Spleen (tissue), 11 donors: Measurements from ENCODE around the gene TRERF1. TPM values are rescaled to one million over a fixed set of nuclear protein-coding genes. Genes with fewer than 3 reads are reported as not detected.

ENCODE experiments used
- DNase-seq: peaks from one replicate; pipeline ENCODE4 v3.0.0-alpha.2; 2020
- H3K27ac ChIP-seq, 8 donors: fragments of 200-600 bp; sonication (generic) in 7 of 8; 1 replicate in 4 of 8; 2 replicates in 4 of 8; pipeline versions ENCODE4 v1.5.0 to v1.8.0; 2016 to 2021; ENCODE audit warnings: inconsistent platforms in 4 of 8, mild to moderate bottlenecking in 4 of 8, moderate library complexity in 1 of 8
- H3K27me3 ChIP-seq, 7 donors: fragments of 200-600 bp; sonication (generic) in 6 of 7; replicated peaks in 1 of 7; 1 replicate in 4 of 7; 2 replicates in 3 of 7; pipeline versions ENCODE4 v1.5.0 to v1.8.0; 2016 to 2021; ENCODE audit warnings: inconsistent platforms in 3 of 7, mild to moderate bottlenecking in 1 of 7
- H3K36me3 ChIP-seq, 6 donors: fragments of 200-600 bp; sonication (generic) in 5 of 6; 1 replicate in 4 of 6; 2 replicates in 2 of 6; pipeline versions ENCODE4 v1.5.0 to v1.8.0; 2016 to 2021; ENCODE audit warnings: inconsistent platforms in 2 of 6
- H3K4me1 ChIP-seq, 6 donors: fragments of 200-600 bp; sonication (generic) in 5 of 6; 1 replicate in 3 of 6; 2 replicates in 3 of 6; pipeline versions ENCODE4 v1.5.0 to v1.8.0; 2016 to 2021; ENCODE audit warnings: inconsistent platforms in 3 of 6
- H3K4me3 ChIP-seq, 8 donors: fragments of 200-600 bp; sonication (generic) in 7 of 8; 1 replicate in 4 of 8; 2 replicates in 4 of 8; pipeline versions ENCODE4 v1.5.0 to v1.8.0; 2016 to 2021; ENCODE audit warnings: inconsistent platforms in 4 of 8, mild to moderate bottlenecking in 4 of 8, moderate library complexity in 2 of 8
- H3K9me3 ChIP-seq, 8 donors: fragments of 200-600 bp; sonication (generic) in 7 of 8; 1 replicate in 4 of 8; 2 replicates in 4 of 8; pipeline versions ENCODE4 v1.5.0 to v1.8.0; 2016 to 2021; ENCODE audit warnings: inconsistent platforms in 4 of 8
- POLR2A ChIP-seq, 3 donors: fragments of 450-650 bp; IDR thresholded peaks; one replicate each; pipeline ENCODE4 v1.5.1; 2017; ENCODE audit warnings: antibody characterized with exemption in 3 of 3, mild to moderate bottlenecking in 1 of 3
- POLR2AphosphoS5 ChIP-seq, 3 donors: sonication (generic); formaldehyde crosslinking; IDR thresholded peaks; one replicate each; pipeline ENCODE4 v1.5.1; 2017; ENCODE audit warnings: antibody characterized with exemption in 3 of 3
- WGBS, 5 donors: extraction: QIAGEN DNeasy Blood & Tissue Kit in 3 of 5; methylation state at CpG; one replicate each; pipeline versions ENCODE4 v1.1.5 to v1.1.7; 2013 to 2018; 5-methylcytosine and 5-hydroxymethylcytosine counted together
- intact Hi-C: fragments of 100-400 bp; cut with DNase I; formaldehyde crosslinking; loops from one replicate; pipeline ENCODE4 v1.15.0; 2023; ENCODE audit warnings: low total_unique reads
- polyA plus RNA-seq, 3 donors: library from polyadenylated mRNA; stranded (reverse); fragments of 200-250 nt; gene quantifications; one replicate each; pipeline ENCODE4 v1.2.1, GENCODE V29; 2013
- total RNA-seq, 7 donors: library from RNA; depleted of rRNA in 3 of 7; stranded (reverse); fragments of >200 nt in 3 of 7; fragmentation: NEBNext Ultra II Directional in 4 of 7; extraction: Animal tissue kit (Norgen Biotek cat#: 25700) in 4 of 7; gene quantifications; one replicate each; pipeline versions ENCODE4 v1.1.0 to v1.2.1, GENCODE V29; 2016 to 2021
- TF ChIP-seq, protein P1 (sequence below), 11 experiments: fragments of 200-600 bp in 7 of 11; fragments of 450-650 bp in 4 of 11; sonication (generic) in 4 of 11; IDR thresholded peaks in 8 of 11; conservative IDR thresholded peaks in 3 of 11; 1 replicate in 7 of 11; 2 replicates in 4 of 11; pipeline versions ENCODE4 v1.4.0 to v1.8.0; 2016 to 2021; ENCODE audit warnings: antibody characterized with exemption in 11 of 11, inconsistent platforms in 4 of 11, mild to moderate bottlenecking in 1 of 11
- donor health status: healthy with polysubstance abuse.
- donor health status: DM: no; HTN: no; CAD: no; lungs with moderate emphysema.
- donor health status: DM: no; HTN: no; CAD: no.
- donor health status: Bipolar disorder and iron deficiency.
- donor health status: healthy.
- donor health status: DM: no; HTN: no; CAD: no.
- donor health status: DM: yes; HTN: yes; CAD: no.

The TRERF1 gene
- total and polyA plus RNA-seq, 10 donors = 1.5 to 16.9 (median 12.4) TPM

GRCh38 chr6:42280966-42281533 lies 170.7 kb downstream of the TRERF1 start:
- DNase-seq = no peak
- Histone ChIP-seq H3K4me1 (peaks cover 16 to 62% (median 40%) of the 10 kb centered on the region in 6 donors), H3K36me3 (no peaks in the 10 kb centered on the region), H3K4me3 (no peak overlapping the region), H3K27ac (peak overlapping the region in 5 of 8 donors; percentile 58 to 74 (median 66)), H3K27me3 (no peaks in the 10 kb centered on the region), H3K9me3 (peaks cover 0 to 6% (median 0%) of the 10 kb centered on the region in 8 donors)
- intact Hi-C loops = no loop called here
- TF ChIP-seq, protein P1, sequence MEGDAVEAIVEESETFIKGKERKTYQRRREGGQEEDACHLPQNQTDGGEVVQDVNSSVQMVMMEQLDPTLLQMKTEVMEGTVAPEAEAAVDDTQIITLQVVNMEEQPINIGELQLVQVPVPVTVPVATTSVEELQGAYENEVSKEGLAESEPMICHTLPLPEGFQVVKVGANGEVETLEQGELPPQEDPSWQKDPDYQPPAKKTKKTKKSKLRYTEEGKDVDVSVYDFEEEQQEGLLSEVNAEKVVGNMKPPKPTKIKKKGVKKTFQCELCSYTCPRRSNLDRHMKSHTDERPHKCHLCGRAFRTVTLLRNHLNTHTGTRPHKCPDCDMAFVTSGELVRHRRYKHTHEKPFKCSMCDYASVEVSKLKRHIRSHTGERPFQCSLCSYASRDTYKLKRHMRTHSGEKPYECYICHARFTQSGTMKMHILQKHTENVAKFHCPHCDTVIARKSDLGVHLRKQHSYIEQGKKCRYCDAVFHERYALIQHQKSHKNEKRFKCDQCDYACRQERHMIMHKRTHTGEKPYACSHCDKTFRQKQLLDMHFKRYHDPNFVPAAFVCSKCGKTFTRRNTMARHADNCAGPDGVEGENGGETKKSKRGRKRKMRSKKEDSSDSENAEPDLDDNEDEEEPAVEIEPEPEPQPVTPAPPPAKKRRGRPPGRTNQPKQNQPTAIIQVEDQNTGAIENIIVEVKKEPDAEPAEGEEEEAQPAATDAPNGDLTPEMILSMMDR (IDR thresholded peaks at IDR 0.05 in 8 of 11, conservative IDR thresholded peaks at IDR 0.05 in 3 of 11) = no peak
- TF ChIP-seq POLR2AphosphoS5 (IDR thresholded peaks at IDR 0.05) (no peak), POLR2A (IDR thresholded peaks at IDR 0.05) (no peak)
- 71 to 87% (median 82%) methylated on average over 5 of the region's 5 CpGs for WGBS, 5 donors

GRCh38 chr6:42279966-42280629 lies 171.6 kb downstream of the TRERF1 start:
- WGBS, 5 donors = 56 to 74% (median 67%) methylated on average over 15 to 24 of the region's 24 CpGs
- intact Hi-C loops = no loop called here
- Histone ChIP-seq H3K9me3 (peaks cover 0 to 6% (median 0%) of the 10 kb centered on the region in 8 donors), H3K4me3 (no peak overlapping the region), H3K27ac (peak overlapping the region; percentile 24 to 74 (median 62)), H3K4me1 (peaks cover 16 to 62% (median 40%) of the 10 kb centered on the region in 6 donors), H3K36me3 (no peaks in the 10 kb centered on the region), H3K27me3 (no peaks in the 10 kb centered on the region)
- no peak for DNase-seq
- TF ChIP-seq POLR2A (IDR thresholded peaks at IDR 0.05) (no peak), POLR2AphosphoS5 (IDR thresholded peaks at IDR 0.05) (peak in 2 of 3 donors; percentile 19 to 49)

DNA sequence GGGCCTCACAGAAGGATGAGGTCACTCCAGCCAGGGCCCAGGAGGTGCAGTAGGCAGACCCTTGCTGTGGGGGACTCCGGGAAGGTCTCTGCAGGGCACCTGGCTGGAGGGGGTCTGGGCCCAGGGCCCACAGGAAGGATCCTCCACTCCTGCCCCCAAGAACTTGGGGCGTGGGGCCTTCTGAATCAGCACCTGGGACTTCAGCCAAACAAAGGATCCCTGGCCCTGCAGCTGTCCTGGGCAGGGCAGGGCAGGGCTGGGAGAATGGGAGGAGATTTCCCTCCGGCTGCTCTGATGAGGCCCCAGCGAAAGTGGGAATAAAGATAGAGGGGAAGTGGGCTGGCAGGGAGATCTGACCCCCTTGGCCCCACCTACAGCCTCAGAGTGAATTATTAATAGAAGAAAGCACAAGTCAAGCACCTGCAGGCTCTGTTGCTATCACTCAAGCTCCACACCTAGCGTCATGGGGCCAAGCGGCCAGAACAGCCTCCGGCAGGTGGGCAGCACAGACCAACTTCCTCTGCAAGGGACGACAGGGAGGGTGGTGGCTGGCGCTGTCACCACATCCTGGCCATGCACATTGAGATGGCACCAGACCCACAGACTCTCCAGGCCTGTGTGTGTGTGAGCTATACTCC lies 172.5 kb downstream of the TRERF1 start:
- H3K27me3 ChIP-seq = no peaks in the 10 kb centered on the region
- H3K9me3 ChIP-seq = peaks cover 0 to 6% (median 0%) of the 10 kb centered on the region in 8 donors
- 18 to 49% (median 32%) methylated on average over 7 to 9 of the region's 9 CpGs for WGBS, 5 donors
- no peaks in the 10 kb centered on the region for H3K36me3 ChIP-seq
- intact Hi-C loops = no loop called here
- H3K4me1 ChIP-seq = peaks cover 16 to 62% (median 40%) of the 10 kb centered on the region in 6 donors
- TF ChIP-seq, protein P1 (IDR thresholded peaks at IDR 0.05 in 8 of 11, conservative IDR thresholded peaks at IDR 0.05 in 3 of 11) = no peak
- TF ChIP-seq POLR2A (IDR thresholded peaks at IDR 0.05) = no peak
- TF ChIP-seq POLR2AphosphoS5 (IDR thresholded peaks at IDR 0.05) = peak; percentile 37 to 66 (median 60)
- no peak overlapping the region for H3K4me3 ChIP-seq
- peak; percentile 85 for DNase-seq
- H3K27ac ChIP-seq = peak overlapping the region in 7 of 8 donors; percentile 54 to 74 (median 64)

GRCh38 chr6:42278131-42278853 lies 173.4 kb downstream of the TRERF1 start:
- peaks cover 16 to 62% (median 40%) of the 10 kb centered on the region in 6 donors for H3K4me1 ChIP-seq
- intact Hi-C loops = no loop called here
- 71 to 85% (median 81%) methylated on average over 7 of the region's 7 CpGs for WGBS, 5 donors
- TF ChIP-seq, protein P1 (IDR thresholded peaks at IDR 0.05 in 8 of 11, conservative IDR thresholded peaks at IDR 0.05 in 3 of 11) = no peak
- no peak for TF ChIP-seq POLR2AphosphoS5 (IDR thresholded peaks at IDR 0.05)
- TF ChIP-seq POLR2A (IDR thresholded peaks at IDR 0.05) = no peak
- H3K36me3 ChIP-seq = no peaks in the 10 kb centered on the region
- DNase-seq = no peak
- no peak overlapping the region for H3K4me3 ChIP-seq
- peaks cover 0 to 6% (median 0%) of the 10 kb centered on the region in 8 donors for H3K9me3 ChIP-seq
- H3K27me3 ChIP-seq = no peaks in the 10 kb centered on the region
- peak overlapping the region in 4 of 8 donors; percentile 59 to 74 (median 70) for H3K27ac ChIP-seq
